GM13976 (cell line): ENCODE data around the gene ZCWPW1.

Experiments used
- DNase-seq: peaks from one replicate; pipeline ENCODE4 v3.0.0; 2012; ENCODE audit warnings: low spot score
- CTCF ChIP-seq: IDR thresholded peaks from 2 replicates; pipeline ENCODE4 v1.5.1; 2012; ENCODE audit warnings: borderline replicate concordance, mild to moderate bottlenecking; ENCODE audit not compliant: insufficient read depth; ENCODE audit errors: extremely low read depth, missing control alignments, control extremely low read depth
- in situ Hi-C: fragments of 300-500 bp; cut with MboI; formaldehyde crosslinking; loops from one replicate; pipeline ENCODE4 v1.12.0; 2022; ENCODE audit warnings: low sequenced_read_pairs, mixed read lengths, inconsistent platforms; ENCODE audit not compliant: unreplicated experiment

Gene ZCWPW1

GRCh38 chr7:100402241-100402640 is 26.3 kb downstream of the ZCWPW1 start:
- in situ Hi-C loops, result loop anchor here (10.0 kb wide), 1 partner anchor 267 kb away; no protein-coding TSS in a partner anchor
- DNase-seq, result no peak
- no peak for TF ChIP-seq CTCF

DNA sequence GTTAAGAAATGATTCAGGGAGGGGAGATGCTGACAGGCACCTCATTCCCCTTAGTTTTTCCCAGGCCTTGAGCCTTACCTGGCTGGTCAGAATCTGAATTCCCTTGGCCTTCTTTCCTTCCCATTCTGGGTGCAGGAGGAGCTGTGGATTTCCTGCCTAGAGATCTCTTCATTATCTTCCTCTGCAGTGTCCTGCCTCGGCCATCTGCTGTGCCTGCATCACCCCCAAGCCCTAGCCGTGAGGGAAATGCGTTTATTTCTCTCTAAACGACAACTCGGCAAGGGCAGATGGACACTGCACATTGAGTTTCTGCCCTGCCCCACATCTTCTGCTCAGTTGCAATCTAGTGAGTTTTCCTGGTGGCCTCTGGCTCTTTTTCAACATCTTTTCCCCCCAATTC is 26.7 kb downstream of the ZCWPW1 start:
- in situ Hi-C loops, result loop anchor here (10.0 kb wide), 1 partner anchor 267 kb away; no protein-coding TSS in a partner anchor
- no peak for TF ChIP-seq CTCF
- DNase-seq, result no peak

DNA sequence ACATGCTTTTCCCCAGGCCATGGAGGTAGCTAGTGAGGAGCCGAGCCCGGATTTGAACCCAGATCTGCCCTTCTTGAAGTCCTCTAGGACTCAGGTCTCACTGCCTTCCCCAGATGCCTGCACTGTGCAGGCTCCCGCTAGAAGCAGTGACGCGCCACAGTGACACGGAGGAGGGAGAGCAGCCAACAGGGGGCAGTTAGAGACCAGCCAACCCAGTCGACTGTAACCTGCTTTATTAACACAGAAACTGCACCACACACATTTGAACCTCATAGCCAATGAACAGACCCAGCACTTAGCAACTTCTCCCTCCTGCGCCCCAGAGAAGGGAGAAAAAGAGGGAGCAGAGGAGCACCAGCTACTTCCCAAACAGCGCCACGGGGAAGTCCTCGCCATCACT is 27.8 kb downstream of the ZCWPW1 start:
- no peak for TF ChIP-seq CTCF
- DNase-seq, result no peak
- in situ Hi-C loops, result loop anchor here (10.0 kb wide), 1 partner anchor 266 kb away; no protein-coding TSS in a partner anchor

- no peak for DNase-seq
- in situ Hi-C loops, result loop anchor here (10.0 kb wide), 1 partner anchor 265 kb away; no protein-coding TSS in a partner anchor
- no peak for TF ChIP-seq CTCF
Observed at GRCh38 chr7:100400041-100400440, 28.5 kb downstream of the ZCWPW1 start.

DNA sequence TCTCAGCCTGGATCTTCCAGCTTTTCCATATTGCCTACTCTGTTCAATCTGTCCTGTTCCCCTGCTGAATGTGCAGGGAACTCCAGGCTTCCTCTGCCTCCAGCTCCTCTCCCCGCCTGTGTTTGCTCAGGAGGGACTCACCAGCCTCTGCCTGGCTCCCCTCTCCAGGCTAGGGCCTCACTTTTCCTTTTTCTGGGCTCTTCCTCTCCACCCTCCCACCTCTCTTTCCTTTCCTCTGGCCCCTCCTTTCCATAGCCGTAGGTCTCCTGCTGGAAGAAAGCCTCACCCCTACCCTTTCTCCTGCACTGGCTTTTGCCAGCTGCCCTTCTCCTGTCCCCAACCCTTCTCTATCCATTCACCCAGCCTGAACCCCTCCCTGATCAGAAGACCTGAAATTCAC is 30.3 kb downstream of the ZCWPW1 start:
- in situ Hi-C loops, result no loop called here
- no peak for DNase-seq
- no peak for TF ChIP-seq CTCF

- no peak for TF ChIP-seq CTCF
- no peak for DNase-seq
- in situ Hi-C loops, result no loop called here
Observed at GRCh38 chr7:100397315-100398081, 31.0 kb downstream of the ZCWPW1 start.
